ENCODE measurements around the gene ORM2. TPM values are rescaled to one million over a fixed set of nuclear protein-coding genes. Genes with fewer than 3 reads are reported as not detected.

Gene ORM2
- total RNA-seq, 1 experiment from 2014 or later = 0.59 TPM

DNA sequence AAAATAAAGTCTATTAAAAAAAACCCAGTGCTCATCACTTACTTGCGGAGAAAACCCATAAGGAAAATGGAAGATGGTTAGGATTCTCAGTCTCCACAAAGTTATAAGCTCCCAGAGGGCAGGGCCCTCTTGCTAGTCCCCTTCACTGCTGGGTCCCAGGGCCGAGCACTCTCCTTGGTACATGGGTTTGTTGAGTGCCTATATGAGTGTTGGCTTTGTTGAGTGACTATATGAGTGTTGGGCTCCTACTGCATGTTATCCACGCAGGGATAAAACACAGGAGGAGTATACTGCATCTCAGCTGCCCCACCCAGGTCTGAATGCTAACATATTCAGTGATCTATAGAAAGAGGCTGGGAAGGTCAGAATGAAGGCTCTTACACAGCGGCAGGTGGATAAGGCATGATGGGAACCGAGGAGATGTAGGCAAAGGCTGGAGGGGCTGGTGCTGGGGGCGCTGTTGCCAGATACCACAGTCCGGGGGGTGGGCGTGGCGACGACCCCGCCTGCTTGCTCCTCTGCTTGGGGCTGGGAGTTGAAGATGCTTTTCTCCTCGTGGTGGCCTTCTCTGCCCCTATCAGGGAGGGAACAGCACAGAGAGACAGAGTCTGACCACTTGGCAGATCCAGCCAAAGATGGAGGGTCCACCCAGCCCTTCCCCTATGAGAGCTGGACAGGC lies 11.6 kb downstream of the ORM2 start:
- DNase-seq (ENCODE audit: low read depth, low spot score) = no peak
- ChIA-PET POLR2A (no interaction called here), CTCF (no interaction called here), RAD21 (ENCODE audit: low non-redundant PET in 1 of 2, low total read pairs in 2 of 2, uncharacterized antibody in 2 of 2, unreplicated experiment in 2 of 2) (no interaction called here)
- Histone ChIP-seq H3K4me1 (ENCODE audit: control insufficient read depth in 1 of 2, insufficient read depth in 2 of 2, low read length in 2 of 2) (no peaks in the 10 kb centered on the region), H4K20me1 (ENCODE audit: insufficient read depth) (no peaks in the 10 kb centered on the region), H3K27me3 (ENCODE audit: insufficient read depth, low read length) (no peaks in the 10 kb centered on the region), H3K4me3 (replicated peaks in 1 of 2; ENCODE audit: low read depth in 1 of 2, low read length in 2 of 2) (no peak overlapping the region), H3K9me3 (ENCODE audit: control insufficient read depth in 1 of 2, insufficient read depth in 1 of 2, low read depth in 1 of 2, low read length in 2 of 2) (no peaks in the 10 kb centered on the region), H3K36me3 (ENCODE audit: control insufficient read depth in 1 of 2, insufficient read depth in 2 of 2, low read length in 2 of 2) (peaks cover 0 to 2% of the 10 kb centered on the region in 2 experiments; a peak in 1 of 4 replicates), H2AFZ (ENCODE audit: low read depth, low read length, poor library complexity, severe bottlenecking) (no peak overlapping the region), H3K9me2 (ENCODE audit: insufficient read depth) (no peaks in the 10 kb centered on the region), H3K79me2 (ENCODE audit: insufficient read depth, low read length) (no peaks in the 10 kb centered on the region), H3K9ac (ENCODE audit: low read length) (no peak overlapping the region), H3K27ac (ENCODE audit: low read depth, low read length) (no peak overlapping the region), H3K4me2 (ENCODE audit: low read length) (no peak overlapping the region)
- no peak for ATAC-seq
- intact Hi-C loops (cut with micrococcal nuclease) = no loop called here
- TF ChIP-seq ELF1 (IDR thresholded peaks at IDR 0.05; ENCODE audit: borderline replicate concordance, low read depth) = no peak
- no TSS peak for BruUV-seq (replicated peaks)

GRCh38 chr9:114341991-114342390 lies 12.3 kb downstream of the ORM2 start:
- no peak overlapping the region for H3K27ac ChIP-seq (ENCODE audit: low read depth, low read length)
- no TSS peak for BruUV-seq (replicated peaks)
- no peak overlapping the region for H3K9ac ChIP-seq (ENCODE audit: low read length)
- RAD21 ChIA-PET (ENCODE audit: low non-redundant PET in 1 of 2, low total read pairs in 2 of 2, uncharacterized antibody in 2 of 2, unreplicated experiment in 2 of 2) = no interaction called here
- ATAC-seq (no peak), DNase-seq (ENCODE audit: low read depth, low spot score) (no peak)
- no peak overlapping the region for H3K4me2 ChIP-seq (ENCODE audit: low read length)
- no peaks in the 10 kb centered on the region for H3K4me1 ChIP-seq (ENCODE audit: control insufficient read depth in 1 of 2, insufficient read depth in 2 of 2, low read length in 2 of 2)
- no peaks in the 10 kb centered on the region for H3K9me3 ChIP-seq (ENCODE audit: control insufficient read depth in 1 of 2, insufficient read depth in 1 of 2, low read depth in 1 of 2, low read length in 2 of 2)
- POLR2A ChIA-PET = no interaction called here
- intact Hi-C loops (cut with micrococcal nuclease) = no loop called here
- no peaks in the 10 kb centered on the region for H3K9me2 ChIP-seq (ENCODE audit: insufficient read depth)
- H2AFZ ChIP-seq (ENCODE audit: low read depth, low read length, poor library complexity, severe bottlenecking) = no peak overlapping the region
- no peaks in the 10 kb centered on the region for H3K27me3 ChIP-seq (ENCODE audit: insufficient read depth, low read length)
- H3K4me3 ChIP-seq (replicated peaks in 1 of 2; ENCODE audit: low read depth in 1 of 2, low read length in 2 of 2) = no peak overlapping the region
- peaks cover 0 to 2% of the 10 kb centered on the region in 2 experiments; a peak in 1 of 4 replicates for H3K36me3 ChIP-seq (ENCODE audit: control insufficient read depth in 1 of 2, insufficient read depth in 2 of 2, low read length in 2 of 2)
- CTCF ChIA-PET = no interaction called here
- no peaks in the 10 kb centered on the region for H4K20me1 ChIP-seq (ENCODE audit: insufficient read depth)
- no peaks in the 10 kb centered on the region for H3K79me2 ChIP-seq (ENCODE audit: insufficient read depth, low read length)
- TF ChIP-seq, protein P1, sequence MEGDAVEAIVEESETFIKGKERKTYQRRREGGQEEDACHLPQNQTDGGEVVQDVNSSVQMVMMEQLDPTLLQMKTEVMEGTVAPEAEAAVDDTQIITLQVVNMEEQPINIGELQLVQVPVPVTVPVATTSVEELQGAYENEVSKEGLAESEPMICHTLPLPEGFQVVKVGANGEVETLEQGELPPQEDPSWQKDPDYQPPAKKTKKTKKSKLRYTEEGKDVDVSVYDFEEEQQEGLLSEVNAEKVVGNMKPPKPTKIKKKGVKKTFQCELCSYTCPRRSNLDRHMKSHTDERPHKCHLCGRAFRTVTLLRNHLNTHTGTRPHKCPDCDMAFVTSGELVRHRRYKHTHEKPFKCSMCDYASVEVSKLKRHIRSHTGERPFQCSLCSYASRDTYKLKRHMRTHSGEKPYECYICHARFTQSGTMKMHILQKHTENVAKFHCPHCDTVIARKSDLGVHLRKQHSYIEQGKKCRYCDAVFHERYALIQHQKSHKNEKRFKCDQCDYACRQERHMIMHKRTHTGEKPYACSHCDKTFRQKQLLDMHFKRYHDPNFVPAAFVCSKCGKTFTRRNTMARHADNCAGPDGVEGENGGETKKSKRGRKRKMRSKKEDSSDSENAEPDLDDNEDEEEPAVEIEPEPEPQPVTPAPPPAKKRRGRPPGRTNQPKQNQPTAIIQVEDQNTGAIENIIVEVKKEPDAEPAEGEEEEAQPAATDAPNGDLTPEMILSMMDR (IDR thresholded peaks at IDR 0.05 in 2 of 3, conservative IDR thresholded peaks at IDR 0.05 in 1 of 3; ENCODE audit: borderline replicate concordance in 1 of 3, insufficient read depth in 1 of 3, low read depth in 2 of 3, low read length in 2 of 3) = no peak
- TF ChIP-seq CBX3 (IDR thresholded peaks at IDR 0.05; ENCODE audit: low read depth) = no peak
- no peak for TF ChIP-seq SIN3A (IDR thresholded peaks at IDR 0.05; ENCODE audit: low read depth)
- TF ChIP-seq EZH2 (IDR thresholded peaks at IDR 0.05) = no peak
- no peak for TF ChIP-seq EZH2phosphoT487 (IDR thresholded peaks at IDR 0.05; ENCODE audit: borderline replicate concordance)
- TF ChIP-seq EGR1 (IDR thresholded peaks at IDR 0.05; ENCODE audit: low read depth) = no peak
- no peak for TF ChIP-seq POLR2AphosphoS5 (IDR thresholded peaks at IDR 0.05; ENCODE audit: low read depth, low read length)
- no peak for TF ChIP-seq FOSL1 (IDR thresholded peaks at IDR 0.05; ENCODE audit: low read depth)
- no peak for TF ChIP-seq RAD21 (IDR thresholded peaks at IDR 0.05; ENCODE audit: low read depth)
- no peak for TF ChIP-seq REST (IDR thresholded peaks at IDR 0.05; ENCODE audit: low read depth)
- TF ChIP-seq ZBTB33 (IDR thresholded peaks at IDR 0.05; ENCODE audit: extremely low read depth, insufficient replicate concordance, low read length) = no peak
- no peak for TF ChIP-seq SRF (IDR thresholded peaks at IDR 0.05; ENCODE audit: low read depth)
- TF ChIP-seq JUND (IDR thresholded peaks at IDR 0.05) = no peak
